ENCODE data around the gene SRP54. TPM values are rescaled to one million over a fixed set of nuclear protein-coding genes. Genes with fewer than 3 reads are reported as not detected.

Gene SRP54
- polyA plus RNA-seq, 2 of the 4 experiments (the other 2 are of a cell fraction), result 70.8 to 103 TPM

DNA sequence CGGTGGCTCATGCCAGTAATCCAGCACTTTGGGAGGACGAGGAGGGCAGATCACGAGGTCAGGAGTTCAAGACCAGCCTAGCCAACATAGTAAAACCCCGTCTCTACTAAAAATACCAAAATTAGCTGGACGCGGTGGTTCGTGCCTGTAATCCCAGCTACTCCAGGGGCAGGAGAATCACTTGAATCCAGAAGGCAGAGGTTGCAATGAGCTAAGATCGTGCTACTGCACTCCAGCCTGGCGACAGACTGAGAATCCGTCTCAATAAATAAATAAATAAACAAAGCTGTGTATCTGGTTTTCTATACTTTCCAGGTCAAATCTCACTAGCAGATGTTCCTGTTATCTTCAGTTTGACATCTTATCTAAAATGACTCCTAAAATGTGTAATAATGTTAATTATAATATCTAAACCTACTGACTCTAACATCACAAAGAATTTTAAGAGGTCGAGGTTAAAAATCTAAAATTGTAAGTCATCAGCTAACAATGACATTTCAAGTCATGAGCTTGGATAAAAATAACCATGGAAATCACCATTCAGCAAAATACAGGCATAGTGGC lies 2.4 kb upstream of the SRP54 start:
- FAIRE-seq, result no peak
- 90% methylated on average over 11 of the region's 11 CpGs for WGBS (ENCODE audit: missing lambda C conversion rate)

DNA sequence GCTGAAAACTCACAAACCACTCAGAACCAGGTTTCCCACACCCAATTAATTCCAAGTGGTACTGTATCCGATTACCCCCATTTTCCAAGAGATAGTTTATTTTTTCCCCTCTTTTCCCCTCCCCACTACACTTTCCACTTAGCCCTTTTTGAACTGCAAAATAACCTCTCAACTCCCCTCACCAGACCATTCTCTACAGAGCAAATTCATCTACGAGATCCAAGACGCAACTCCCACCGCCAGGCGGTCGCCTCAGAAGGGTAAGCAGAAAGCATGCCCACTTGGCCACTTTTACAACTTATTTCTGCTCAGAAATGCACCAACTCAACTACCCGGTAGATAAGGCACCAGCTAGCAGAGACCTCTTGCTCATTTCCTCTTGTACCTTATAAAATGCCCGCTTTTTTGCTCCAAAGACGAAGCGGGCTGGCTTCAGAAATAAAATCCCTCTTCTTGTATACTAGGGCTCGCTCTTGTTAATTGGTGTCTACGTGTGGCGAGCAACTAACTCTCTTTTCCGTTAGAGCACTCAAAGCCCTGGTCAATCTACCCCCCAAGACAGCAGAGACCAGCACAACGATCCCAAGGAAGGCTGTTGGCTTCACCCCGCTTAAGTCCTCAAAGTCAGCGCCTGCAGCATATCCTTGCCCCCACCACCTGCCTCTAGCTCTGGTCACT lies 910 bp upstream of the SRP54 start:
- DNase-seq (ENCODE audit: low read depth in 1 of 2, low spot score in 1 of 2) (peak in 1 of 2 experiments; percentile 58), ATAC-seq (peak; percentile 35 to 60), FAIRE-seq (no peak)
- ChIA-PET POLR2A (interaction anchor here (0.6 to 4.5 kb wide), 13 partner anchors 9 to 844 kb away, joined by 3 to 36 read pairs (median 4); partner anchors contain the start of genes BAZ1A, BRMS1L, FAM177A1 and NFKBIA), CTCF (interaction anchor here (0.5 to 3.5 kb wide), 16 partner anchors 11 to 424 kb away, joined by 3 to 10 read pairs (median 4); partner anchors contain the start of genes BAZ1A and FAM177A1)
- peak overlapping the region; percentile 89 for H3K4me2 ChIP-seq
- H3K4me1 ChIP-seq, result peaks cover 19% of the 10 kb centered on the region; the same call in 2 of the 3 replicates
- peak overlapping the region; percentile 91 to 96 for H3K27ac ChIP-seq
- under 1% methylated on average over 17 of the region's 17 CpGs for WGBS (ENCODE audit: missing lambda C conversion rate)
- H3K4me3 ChIP-seq, result peak overlapping the region; percentile 84
- TF ChIP-seq ZC3H11A (IDR thresholded peaks at IDR 0.05), result no peak
- peak; percentile 75; the same call in 1 of the 2 replicates for TF ChIP-seq FOSB (CRISPR knock-in tag; IDR thresholded peaks at IDR 0.05)
- 0 out of 2 replicates have a peak, but pooled peaks have one; percentile 9 for TF ChIP-seq TFCP2L1 (CRISPR knock-in tag; IDR thresholded peaks at IDR 0.05)
- TF ChIP-seq TP53 (CRISPR knock-in tag; IDR thresholded peaks at IDR 0.05), result peak; percentile 73; the same call in 1 of the 2 replicates
- no peaks in the 10 kb centered on the region for H3K9me3 ChIP-seq

More for the DNA sequence above, 2.4 kb upstream of the SRP54 start:
- H3K4me3 ChIP-seq, result peak overlapping the region; percentile 84
- H3K4me2 ChIP-seq, result peak overlapping the region; percentile 89
- TF ChIP-seq JUNB (IDR thresholded peaks at IDR 0.05) (no peak), EHMT2 (IDR thresholded peaks at IDR 0.05; ENCODE audit: low read depth) (no peak), ESRRA (IDR thresholded peaks at IDR 0.05; ENCODE audit: borderline replicate concordance, low read length) (no peak), HEYL (CRISPR knock-in tag; IDR thresholded peaks at IDR 0.05) (no peak), GATA3 (IDR thresholded peaks at IDR 0.05; ENCODE audit: borderline replicate concordance) (no peak), JUN (IDR thresholded peaks at IDR 0.05) (no peak), KDM5A (IDR thresholded peaks at IDR 0.05) (no peak), PHF8 (IDR thresholded peaks at IDR 0.05; ENCODE audit: borderline replicate concordance, low read depth) (no peak)
- peaks cover 16% of the 10 kb centered on the region; the same call in 2 of the 3 replicates for H3K4me1 ChIP-seq
- H3K27ac ChIP-seq, result peak overlapping the region; percentile 91 to 96
- CTCF ChIA-PET, result interaction anchor here (0.5 to 2.1 kb wide), 9 partner anchors 14 to 425 kb away, joined by 3 to 9 read pairs (median 4); partner anchors contain the start of gene BAZ1A
- POLR2A ChIA-PET, result interaction anchor here (1.8 to 4.5 kb wide), 2 partner anchors 66 to 287 kb away, joined by 6 to 36 read pairs; partner anchors contain the start of gene FAM177A1
- ATAC-seq, result no peak
- no peak for DNase-seq (ENCODE audit: low read depth in 1 of 2, low spot score in 1 of 2)
- no peaks in the 10 kb centered on the region for H3K9me3 ChIP-seq

DNA sequence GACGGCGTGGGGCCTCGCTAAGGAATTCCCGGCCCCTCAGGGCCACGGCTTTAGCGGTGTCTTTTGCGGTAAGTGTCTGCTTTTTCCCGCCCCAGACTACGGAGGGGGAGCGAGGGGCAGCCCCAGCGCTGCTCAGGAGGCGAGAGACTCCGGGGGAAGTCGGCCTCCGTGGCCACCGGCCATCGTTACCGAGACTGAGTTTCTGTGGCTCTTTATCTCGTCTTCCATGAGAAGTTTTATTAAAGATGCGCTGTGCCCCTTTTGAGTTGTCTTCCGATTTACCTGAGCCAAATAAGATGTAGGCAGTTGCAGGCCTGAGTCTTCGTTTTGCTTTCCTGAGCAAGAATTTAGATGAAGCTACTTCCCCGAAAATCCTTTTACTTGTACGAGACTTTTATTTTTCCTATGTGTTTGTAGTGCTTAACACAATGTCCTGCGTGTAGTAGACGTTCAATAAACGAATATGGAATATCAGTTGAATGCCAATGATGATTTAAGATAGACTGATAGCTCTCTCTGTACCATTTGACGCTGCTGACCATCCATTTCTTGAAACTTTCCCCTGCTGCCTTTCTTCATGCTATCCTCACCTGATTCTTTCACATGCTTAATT lies 462 bp downstream of the SRP54 start:
- FAIRE-seq, result no peak
- ChIA-PET POLR2A (interaction anchor here (0.6 to 4.5 kb wide), 15 partner anchors 8 to 447 kb away, joined by 3 to 36 read pairs (median 6); partner anchors contain the start of genes BAZ1A, FAM177A1, NFKBIA and PPP2R3C), CTCF (interaction anchor here (0.7 to 3.5 kb wide), 4 partner anchors 19 to 311 kb away, joined by 3 to 10 read pairs (median 5); no protein-coding TSS in a partner anchor)
- 1% methylated on average over 28 of the region's 28 CpGs for WGBS (ENCODE audit: missing lambda C conversion rate)
- no peaks in the 10 kb centered on the region for H3K9me3 ChIP-seq
- H3K4me3 ChIP-seq, result peak overlapping the region; percentile 84
- ATAC-seq, result peak; percentile 43 to 55
- peaks cover 19% of the 10 kb centered on the region; the same call in 2 of the 3 replicates for H3K4me1 ChIP-seq
- peak overlapping the region; percentile 91 to 96 for H3K27ac ChIP-seq
- TF ChIP-seq TP53 (CRISPR knock-in tag; IDR thresholded peaks at IDR 0.05) (no peak), ZNF302 (CRISPR knock-in tag; IDR thresholded peaks at IDR 0.05) (no peak), NPAS2 (CRISPR knock-in tag; IDR thresholded peaks at IDR 0.05; ENCODE audit: borderline replicate concordance) (no peak), RFX5 (IDR thresholded peaks at IDR 0.05) (no peak)
- no peak for DNase-seq (ENCODE audit: low read depth in 1 of 2, low spot score in 1 of 2)
- peak overlapping the region; percentile 94 for H3K4me2 ChIP-seq

DNA sequence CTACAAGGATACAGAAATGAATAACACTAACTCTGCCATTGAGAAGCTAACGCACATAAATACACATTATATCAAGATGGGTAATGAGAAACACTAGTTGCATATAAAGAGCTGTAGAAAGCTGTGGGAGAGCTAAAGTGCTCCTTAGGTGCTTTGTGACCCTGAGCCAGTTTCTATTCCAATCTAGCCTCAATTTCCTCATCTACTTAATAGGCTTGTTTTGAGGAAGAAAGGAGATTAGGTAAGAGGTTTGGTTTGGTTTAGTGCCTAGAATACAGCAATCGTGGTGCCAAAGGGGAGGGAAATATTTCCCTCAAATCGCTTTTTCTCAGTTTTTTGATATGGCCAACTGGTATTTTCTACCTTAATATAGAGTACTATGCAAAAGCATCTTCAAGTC lies 994 bp downstream of the SRP54 start:
- Histone ChIP-seq H3K4me3 (peak overlapping the region; percentile 84), H3K9me3 (no peaks in the 10 kb centered on the region), H3K4me2 (peak overlapping the region; percentile 94), H3K4me1 (peaks cover 19% of the 10 kb centered on the region; the same call in 2 of the 3 replicates), H3K27ac (peak overlapping the region; percentile 91 to 96; a peak in 5 of 6 replicates)
- WGBS (ENCODE audit: missing lambda C conversion rate), result 46% methylated on average over 3 of the region's 3 CpGs
- FAIRE-seq (no peak), ATAC-seq (no peak), DNase-seq (ENCODE audit: low read depth in 1 of 2, low spot score in 1 of 2) (no peak)
- ChIA-PET POLR2A (interaction anchor here (0.6 to 4.5 kb wide), 4 partner anchors 63 to 447 kb away, joined by 4 to 36 read pairs (median 12); partner anchors contain the start of genes FAM177A1, NFKBIA and PSMA6), CTCF (interaction anchor here (1.9 to 3.5 kb wide), 2 partner anchors 21 to 311 kb away, joined by 5 to 10 read pairs; no protein-coding TSS in a partner anchor)
- TF ChIP-seq HDAC2 (IDR thresholded peaks at IDR 0.05) (no peak), CEBPB (IDR thresholded peaks at IDR 0.05) (no peak), RAD21 (conservative IDR thresholded peaks at IDR 0.05 in 1 of 2, IDR thresholded peaks at IDR 0.05 in 1 of 2) (no peak), NR3C1 (IDR thresholded peaks at IDR 0.05) (no peak)

Measured in A549 (cell line).